Prostate gland (tissue), 2 donors: ENCODE results near the gene GALNT16.

Experiments used
- CTCF ChIP-seq, 4 experiments: fragments of 200-600 bp in 2 of 4; fragments of 450-650 bp in 2 of 4; sonication (generic) in 2 of 4; IDR thresholded peaks; 1 replicate in 3 of 4; 2 replicates in 1 of 4; pipeline ENCODE4 v1.5.1; 2016 to 2019; ENCODE audit warnings: antibody characterized with exemption in 4 of 4, mild to moderate bottlenecking in 2 of 4, moderate library complexity in 2 of 4
- POLR2A ChIP-seq: fragments of 450-650 bp; IDR thresholded peaks from one replicate; pipeline ENCODE4 v1.6.1; 2016; ENCODE audit warnings: antibody characterized with exemption, mild to moderate bottlenecking
- POLR2AphosphoS5 ChIP-seq: sonication (generic); formaldehyde crosslinking; IDR thresholded peaks from one replicate; pipeline ENCODE4 v1.6.1; 2017; ENCODE audit warnings: antibody characterized with exemption

- no peak for TF ChIP-seq CTCF (IDR thresholded peaks at IDR 0.05)
- no peak for TF ChIP-seq POLR2A
- TF ChIP-seq POLR2AphosphoS5: peak; percentile 22
Observed at GRCh38 chr14:69378274-69378673, 118.3 kb downstream of the GALNT16 start.
